Measurements from ENCODE around the gene HID1.
"Not testable (repeated sequence)": the region's sequence is repeated elsewhere in the genome, so short reads cannot be mapped to it uniquely, and the experiment has no call there.

The HID1 gene

GRCh38 chr17:74921026-74921681 lies 51.4 kb downstream of the HID1 start:
- DNase-seq, result no peak

- no peak for DNase-seq
Observed at GRCh38 chr17:74920642-74921025, 51.9 kb downstream of the HID1 start.

- no peak for DNase-seq
Observed at GRCh38 chr17:74920306-74920620, 52.3 kb downstream of the HID1 start.

GRCh38 chr17:74919440-74920305 lies 52.9 kb downstream of the HID1 start:
- no peak for DNase-seq

- no peak for DNase-seq
Observed at GRCh38 chr17:74918906-74919305, 53.7 kb downstream of the HID1 start.

GRCh38 chr17:74917430-74917829 lies 55.1 kb downstream of the HID1 start:
- no peak for DNase-seq

- DNase-seq, result no peak
Observed at GRCh38 chr17:74916851-74917199, 55.7 kb downstream of the HID1 start.

- peak; percentile 32 to 59 for DNase-seq
Observed at GRCh38 chr17:74916136-74916850, 56.3 kb downstream of the HID1 start.

- not testable (repeated sequence) for DNase-seq
Observed at GRCh38 chr17:74911423-74911822, 61.1 kb downstream of the HID1 start.

GRCh38 chr17:74909097-74909496 lies 63.5 kb downstream of the HID1 start:
- DNase-seq, result not testable (repeated sequence)

- DNase-seq, result no peak
Observed at GRCh38 chr17:74907012-74907411, 65.5 kb downstream of the HID1 start.

- not testable (repeated sequence) for DNase-seq
Observed at GRCh38 chr17:74906214-74906793, 66.3 kb downstream of the HID1 start.

GRCh38 chr17:74904687-74905409 lies 67.7 kb downstream of the HID1 start:
- DNase-seq, result no peak

GRCh38 chr17:74903671-74904070 lies 68.9 kb downstream of the HID1 start:
- no peak for DNase-seq

- DNase-seq, result no peak
Observed at GRCh38 chr17:74903034-74903433, 69.5 kb downstream of the HID1 start.

GRCh38 chr17:74901353-74902135 lies 71.0 kb downstream of the HID1 start:
- DNase-seq, result no peak
